Stimulated activated CD8-positive, alpha-beta memory T cell treated with anti-CD3 and anti-CD28 coated beads, Interleukin-15, amount 100 ng/mL, for 48 hours (primary cell): ENCODE data around the gene MAOA.
A peak's percentile ranks its signal among the peaks of the same experiment; 100 is the strongest.
"Not testable (repeated sequence)": the region's sequence is repeated elsewhere in the genome, so short reads cannot be mapped to it uniquely, and the experiment has no call there.

Experiments used
- DNase-seq, 2 donors: peaks; one replicate each; pipeline ENCODE4 v3.0.0-alpha.2; 2020; ENCODE audit warnings: low read depth in 2 of 2

MAOA gene

GRCh38 chrX:43656005-43656494 is at the start of gene MAOA:
TSS of gene MAOA (plus strand) at chrX:43656299. CDS start at chrX:43656342, 43 bp downstream.
- peak in 1 of 2 donors; percentile 32 for DNase-seq

- DNase-seq, result no peak
These were observed 43.7 kb upstream of the MAOA start for GRCh38 chrX:43612400-43612799.

- DNase-seq, result no peak
These were observed 40.4 kb upstream of the MAOA start for GRCh38 chrX:43615660-43616059.

- no peak for DNase-seq
These were observed 37.5 kb upstream of the MAOA start for GRCh38 chrX:43618366-43619205.

DNA sequence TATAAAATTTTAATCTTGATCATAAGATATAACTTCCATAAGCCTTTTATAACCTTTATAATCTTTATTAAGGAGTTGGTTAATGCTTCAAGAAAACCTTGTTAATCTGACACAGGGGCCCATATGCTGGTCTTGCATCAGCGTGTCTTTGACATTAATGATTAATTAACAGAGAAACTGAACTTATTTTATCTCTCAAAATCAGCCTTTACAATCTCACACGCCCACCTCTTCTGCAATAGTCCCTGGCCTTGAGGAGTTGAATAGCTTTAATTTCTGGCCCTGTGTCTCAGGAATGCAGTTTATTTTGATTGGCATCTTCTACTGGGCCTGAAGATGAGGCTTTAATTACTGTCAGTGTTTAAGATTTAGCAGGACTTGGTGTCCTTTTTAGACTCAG is 36.2 kb upstream of the MAOA start:
- not testable (repeated sequence) for DNase-seq

DNA sequence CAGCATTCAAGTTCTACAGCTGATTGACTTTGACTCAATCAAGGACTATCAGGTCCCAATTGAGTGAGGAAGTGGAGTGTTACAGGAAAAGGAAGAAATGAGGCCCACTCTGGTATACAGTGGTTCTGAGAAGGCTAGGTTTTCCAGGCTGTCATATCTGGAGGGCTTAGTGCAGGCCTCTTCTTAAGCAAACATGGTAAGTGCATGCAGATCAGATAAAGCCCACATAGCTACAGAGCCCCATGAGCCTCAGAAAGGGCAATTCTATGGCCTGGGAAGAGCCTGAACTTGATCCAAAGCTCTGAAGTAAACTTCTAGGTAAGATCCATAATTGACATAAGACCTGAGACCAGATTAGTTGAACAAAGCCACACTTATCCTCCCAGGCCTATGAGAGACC is 29.0 kb upstream of the MAOA start:
- no peak for DNase-seq

GRCh38 chrX:43627669-43628068 is 28.4 kb upstream of the MAOA start:
- DNase-seq, result no peak

- no peak for DNase-seq
These were observed 26.9 kb upstream of the MAOA start for GRCh38 chrX:43629229-43629628.

- no peak for DNase-seq
These were observed 24.3 kb upstream of the MAOA start for GRCh38 chrX:43631841-43632240.

DNA sequence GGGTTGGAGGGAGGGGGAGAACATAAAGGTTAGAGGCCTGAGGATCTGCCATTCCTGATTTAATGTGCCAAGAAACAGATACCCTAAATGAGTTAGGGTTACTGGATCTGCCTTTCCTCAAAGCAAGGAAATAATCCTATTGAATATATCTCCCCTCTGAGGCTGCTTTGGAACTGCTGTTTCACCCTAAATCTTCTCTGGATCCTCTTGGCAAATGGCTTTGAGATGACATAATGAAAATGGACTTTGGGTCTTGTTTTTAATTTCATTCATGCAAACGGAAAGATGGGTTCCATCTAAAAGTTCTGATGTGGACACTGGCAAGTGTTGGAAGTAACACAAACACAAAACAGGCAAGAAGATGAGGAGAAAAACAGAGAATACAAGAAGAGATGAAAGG is 23.0 kb upstream of the MAOA start:
- no peak for DNase-seq

GRCh38 chrX:43633757-43634156 is 22.3 kb upstream of the MAOA start:
- DNase-seq, result no peak

DNA sequence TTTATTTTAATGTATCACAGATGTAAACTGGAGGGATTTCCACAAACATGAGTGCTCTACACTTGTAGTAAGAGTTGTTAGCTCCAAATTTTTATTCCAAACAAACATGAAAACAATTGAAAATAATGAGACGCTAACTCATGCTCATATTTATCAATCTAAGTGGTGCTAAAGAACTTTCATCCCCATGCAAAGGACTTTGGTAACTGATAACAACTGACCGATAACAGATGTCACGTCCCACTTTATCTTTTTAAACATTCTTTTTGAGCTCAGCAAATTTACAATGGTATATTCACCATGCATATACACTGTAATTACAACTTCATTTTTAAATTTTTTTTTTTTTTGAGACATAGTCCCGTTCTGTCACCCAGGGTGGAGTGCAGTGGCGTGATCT is 15.6 kb upstream of the MAOA start:
- no peak for DNase-seq

GRCh38 chrX:43641691-43642090 is 14.4 kb upstream of the MAOA start:
- no peak for DNase-seq

- DNase-seq, result no peak
These were observed 12.9 kb upstream of the MAOA start for GRCh38 chrX:43643201-43643600.

DNA sequence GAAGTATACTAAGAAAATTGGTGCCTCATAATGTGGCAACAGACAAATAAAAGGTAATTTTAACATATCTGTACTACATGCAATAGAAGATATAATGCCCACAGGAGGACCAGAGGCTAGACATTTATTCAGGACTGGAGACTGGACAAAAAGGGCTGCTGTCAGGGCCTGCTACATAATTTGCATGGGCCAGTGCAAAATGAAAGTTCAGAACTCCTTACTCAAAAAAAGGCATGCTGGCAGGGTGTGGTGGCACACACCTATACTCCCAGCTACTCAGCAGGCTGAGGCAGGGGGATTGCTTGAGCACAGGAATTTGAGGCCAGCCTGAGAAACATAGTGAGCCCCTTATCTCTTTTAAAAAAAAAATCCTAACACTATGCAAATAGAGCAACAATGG is 12.4 kb upstream of the MAOA start:
- no peak for DNase-seq

DNA sequence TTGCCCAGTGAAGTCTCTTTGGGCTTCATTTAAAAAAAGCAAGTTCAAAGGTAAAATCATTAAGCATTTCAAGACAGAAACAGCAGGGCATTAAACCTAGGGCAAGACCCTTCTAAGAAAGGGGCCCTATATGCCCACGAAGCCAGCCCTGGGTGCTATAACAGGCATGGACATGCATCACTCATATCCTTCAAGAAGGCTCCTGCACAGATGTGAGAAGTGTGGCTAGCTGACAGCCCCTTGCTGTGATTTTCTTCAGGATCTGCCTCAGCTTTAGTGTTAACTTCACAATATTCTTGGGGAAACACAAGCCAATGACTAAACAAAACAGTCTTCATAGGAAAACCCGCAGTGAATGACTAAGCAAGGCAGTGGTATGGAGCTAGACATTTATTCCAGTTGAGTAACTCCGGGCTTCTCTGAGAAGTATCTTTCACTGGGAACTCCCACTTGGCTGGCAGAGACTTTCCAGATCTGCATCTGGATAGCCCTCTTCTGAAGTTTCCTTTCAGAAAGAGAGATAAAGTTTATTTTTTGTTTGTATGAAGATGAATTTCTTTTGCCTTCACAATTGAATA is 11.9 kb upstream of the MAOA start:
- DNase-seq, result no peak

DNA sequence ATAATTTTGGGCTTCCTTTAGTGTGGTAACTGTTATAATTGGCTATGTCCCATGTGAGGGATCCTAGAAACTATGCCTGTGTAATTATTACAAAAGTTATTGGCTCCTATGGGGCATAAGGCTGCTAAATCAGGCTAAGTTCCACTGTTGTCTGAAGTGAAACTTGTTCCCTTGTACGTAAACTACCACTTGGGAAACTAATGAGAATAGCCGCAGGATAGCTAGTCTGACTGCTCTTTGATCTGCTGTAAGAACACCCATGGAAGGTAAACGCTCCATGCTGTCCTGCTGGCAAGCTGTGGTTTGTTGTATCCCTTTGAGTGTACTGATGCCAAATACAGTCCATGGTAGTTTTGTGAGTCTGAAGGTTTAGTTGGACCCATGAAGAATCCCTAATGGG is 9.3 kb upstream of the MAOA start:
- DNase-seq, result no peak

DNA sequence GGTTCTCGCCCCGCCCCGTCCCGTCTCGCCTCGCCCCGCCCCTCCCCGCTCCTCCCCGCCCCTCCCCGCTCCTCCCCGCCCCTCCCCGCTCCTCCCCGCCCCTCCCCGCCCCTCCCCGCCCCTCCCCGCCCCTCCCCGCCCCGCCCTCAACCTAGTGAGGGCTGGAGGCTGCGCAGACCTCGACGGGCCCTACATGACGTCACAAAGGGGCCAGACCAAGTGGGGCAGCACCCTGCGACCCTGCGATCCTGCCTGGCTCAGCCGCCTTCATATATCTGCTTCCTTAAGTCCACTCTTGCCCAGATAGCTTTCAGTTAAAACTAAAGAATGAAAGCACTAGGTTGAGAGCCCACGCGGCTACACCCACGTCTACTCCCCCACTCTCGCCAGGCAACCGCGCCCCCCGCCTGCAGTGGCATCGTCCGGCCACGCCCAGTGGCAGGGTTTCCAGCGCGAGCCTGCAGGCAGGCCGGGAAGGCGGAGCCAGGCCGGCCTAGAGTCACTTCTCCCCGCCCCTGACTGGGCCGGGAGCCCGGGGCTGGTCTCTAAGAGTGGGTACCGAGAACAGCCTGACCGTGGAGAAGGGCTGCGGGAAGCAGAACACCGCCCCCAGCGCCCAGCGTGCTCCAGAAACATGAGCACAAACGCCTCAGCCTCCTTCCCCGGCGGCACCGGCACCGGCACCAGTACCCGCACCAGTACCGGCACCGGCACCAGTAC is 1.5 kb upstream of the MAOA start:
- DNase-seq, result peak; percentile 76 to 78

DNA sequence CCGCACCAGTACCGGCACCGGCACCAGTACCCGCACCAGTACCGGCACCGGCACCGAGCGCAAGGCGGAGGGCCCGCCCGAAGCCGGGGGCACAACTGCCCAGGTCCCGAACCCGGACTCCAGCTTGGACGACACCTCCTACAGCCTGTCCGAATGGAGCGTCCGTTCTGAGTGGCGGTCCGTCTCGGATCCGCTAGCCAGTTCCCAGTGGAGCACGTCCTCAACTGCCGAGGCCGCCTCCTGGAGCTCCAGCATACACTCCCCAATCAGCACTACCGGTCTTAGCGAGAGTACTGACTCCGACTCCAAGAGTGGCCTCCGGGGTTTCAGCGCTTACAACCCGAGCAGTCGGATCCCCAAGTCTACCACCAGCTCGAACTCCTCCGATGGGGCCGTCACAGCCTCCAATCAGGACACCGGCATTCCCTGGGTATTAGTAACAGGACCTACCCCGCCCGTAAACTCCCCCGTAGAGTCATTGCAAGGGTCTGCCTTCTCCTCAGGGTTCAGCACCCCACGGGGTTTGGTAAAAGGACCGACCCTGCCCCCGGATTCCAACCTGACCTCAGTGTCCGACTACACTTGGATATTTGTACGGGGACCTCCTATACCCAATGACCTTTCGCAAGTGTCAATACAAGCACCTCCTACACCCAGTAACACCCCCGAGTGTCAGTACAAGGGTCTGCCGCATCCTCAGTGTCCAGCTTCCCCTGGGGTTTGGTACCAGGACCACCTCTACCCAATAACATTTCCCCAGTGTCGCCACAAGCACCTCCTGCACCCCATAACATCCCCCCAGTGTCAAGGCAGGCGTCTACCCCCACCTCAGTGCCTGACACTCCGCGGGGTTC is 721 bp upstream of the MAOA start:
- DNase-seq, result no peak

DNA sequence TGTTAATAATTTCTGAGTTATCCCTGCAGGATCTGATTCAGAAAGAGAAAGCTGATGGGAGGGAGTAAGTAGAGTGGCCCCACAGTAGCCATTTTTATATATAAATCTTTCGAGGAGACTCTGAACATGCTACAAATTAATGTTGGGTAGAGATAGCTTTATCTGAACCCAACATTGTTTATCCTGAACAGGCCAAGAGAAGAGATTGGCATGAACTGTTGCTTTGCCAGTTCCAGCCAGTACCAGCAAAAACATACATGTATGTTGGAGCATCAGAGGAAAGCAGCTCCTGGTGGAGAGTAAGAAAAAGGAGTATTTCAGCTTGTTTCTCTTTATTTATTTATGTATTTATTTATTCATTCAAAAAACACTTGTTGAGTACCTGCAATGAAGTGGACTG is 1.6 kb downstream of the MAOA start:
- no peak for DNase-seq

DNA sequence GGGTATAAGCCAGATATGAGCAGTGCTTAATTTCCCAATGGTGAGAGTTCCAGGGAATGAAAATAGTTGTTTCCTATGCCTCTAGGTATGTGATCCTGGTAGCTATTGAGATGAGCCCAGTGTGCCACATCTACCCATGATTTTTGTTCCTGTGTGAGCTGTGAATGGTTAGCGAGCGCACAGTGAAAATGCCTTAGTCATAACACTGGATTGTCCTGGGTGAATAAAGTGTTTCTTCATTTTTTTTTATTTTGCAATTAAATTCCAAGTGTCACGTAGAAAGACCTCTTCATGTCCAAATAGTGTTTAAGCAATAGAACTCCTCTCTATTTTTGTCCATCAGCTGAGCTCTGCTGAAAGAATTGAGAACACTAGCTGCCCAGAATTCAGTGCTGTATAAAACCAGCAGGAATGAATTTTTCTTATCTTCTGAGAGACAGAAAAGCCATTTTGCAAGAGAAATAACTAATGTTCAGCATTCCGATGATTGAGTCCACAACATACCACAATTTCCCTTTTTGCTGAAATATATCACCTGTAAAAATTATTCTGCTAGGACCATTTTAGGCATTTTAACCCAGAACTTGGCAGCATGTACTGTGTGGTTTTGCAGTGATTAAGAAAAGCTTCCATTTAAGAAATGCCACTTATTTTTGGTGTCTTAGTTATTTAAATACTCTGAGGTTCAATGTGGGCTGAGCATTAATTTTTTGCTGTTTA is 5.6 kb downstream of the MAOA start:
- no peak for DNase-seq
